ENCODE data around the gene POLG.

Gene POLG

GRCh38 chr15:89379818-89380217 is 45.2 kb upstream of the POLG start:
- peak overlapping the region; percentile 31 for H3K27ac ChIP-seq
- H3K36me3 ChIP-seq = peaks cover 74% of the 10 kb centered on the region
- no peaks in the 10 kb centered on the region for H3K9me3 ChIP-seq (ENCODE audit: severe bottlenecking)
- no peak overlapping the region for H3K4me3 ChIP-seq (ENCODE audit: low read depth, low read length)
- no peaks in the 10 kb centered on the region for H3K27me3 ChIP-seq (ENCODE audit: insufficient read depth, low read depth, severe bottlenecking)
- no peak for DNase-seq
- TF ChIP-seq CTCF (IDR thresholded peaks at IDR 0.05; ENCODE audit: low read depth, low read length) = no peak

GRCh38 chr15:89379251-89379695 is 44.6 kb upstream of the POLG start:
- TF ChIP-seq CTCF (IDR thresholded peaks at IDR 0.05; ENCODE audit: low read depth, low read length) = no peak
- Histone ChIP-seq H3K27me3 (ENCODE audit: insufficient read depth, low read depth, severe bottlenecking) (no peaks in the 10 kb centered on the region), H3K36me3 (peaks cover 71% of the 10 kb centered on the region), H3K27ac (peak overlapping the region; percentile 31), H3K9me3 (ENCODE audit: severe bottlenecking) (no peaks in the 10 kb centered on the region), H3K4me3 (ENCODE audit: low read depth, low read length) (no peak overlapping the region)
- no peak for DNase-seq

- Histone ChIP-seq H3K27me3 (ENCODE audit: insufficient read depth, low read depth, severe bottlenecking) (no peaks in the 10 kb centered on the region), H3K9me3 (ENCODE audit: severe bottlenecking) (no peaks in the 10 kb centered on the region), H3K4me3 (ENCODE audit: low read depth, low read length) (no peak overlapping the region), H3K36me3 (peaks cover 68% of the 10 kb centered on the region), H3K27ac (no peak overlapping the region)
- peak; percentile 4 for DNase-seq
- no peak for TF ChIP-seq CTCF (IDR thresholded peaks at IDR 0.05; ENCODE audit: low read depth, low read length)
Observed at GRCh38 chr15:89378296-89379151, 43.9 kb upstream of the POLG start.

GRCh38 chr15:89377842-89378295 is 43.2 kb upstream of the POLG start:
- H3K9me3 ChIP-seq (ENCODE audit: severe bottlenecking) = no peaks in the 10 kb centered on the region
- H3K27ac ChIP-seq = no peak overlapping the region
- DNase-seq = peak; percentile 7
- no peak overlapping the region for H3K4me3 ChIP-seq (ENCODE audit: low read depth, low read length)
- no peak for TF ChIP-seq CTCF (IDR thresholded peaks at IDR 0.05; ENCODE audit: low read depth, low read length)
- peaks cover 65% of the 10 kb centered on the region for H3K36me3 ChIP-seq
- no peaks in the 10 kb centered on the region for H3K27me3 ChIP-seq (ENCODE audit: insufficient read depth, low read depth, severe bottlenecking)

- no peaks in the 10 kb centered on the region for H3K9me3 ChIP-seq (ENCODE audit: severe bottlenecking)
- DNase-seq = peak; percentile 3
- no peak overlapping the region for H3K27ac ChIP-seq
- no peak overlapping the region for H3K4me3 ChIP-seq (ENCODE audit: low read depth, low read length)
- H3K36me3 ChIP-seq = peaks cover 63% of the 10 kb centered on the region
- no peaks in the 10 kb centered on the region for H3K27me3 ChIP-seq (ENCODE audit: insufficient read depth, low read depth, severe bottlenecking)
- no peak for TF ChIP-seq CTCF (IDR thresholded peaks at IDR 0.05; ENCODE audit: low read depth, low read length)
Observed at GRCh38 chr15:89377024-89377841, 42.6 kb upstream of the POLG start.

All from WERI-Rb-1 (cell line).